Heart left ventricle (tissue), 13 donors: ENCODE measurements around the gene LRG1.

Experiments
- CTCF ChIP-seq, 12 donors: fragments of 200-600 bp; sonication (generic) in 4 of 12; IDR thresholded peaks; one replicate each; pipeline versions ENCODE4 v1.5.0 to v1.8.0; 2018 to 2022; ENCODE audit warnings: antibody characterized with exemption in 12 of 12, mild to moderate bottlenecking in 5 of 12
- POLR2A ChIP-seq, 2 donors: fragments of 450-650 bp; IDR thresholded peaks; one replicate each; pipeline ENCODE4 v1.6.1; 2017; ENCODE audit warnings: antibody characterized with exemption in 2 of 2, mild to moderate bottlenecking in 2 of 2, moderate library complexity in 2 of 2
- donor health status: ischemic (EF 13 %, LVEDD 7.1; RV severe dilation, severe dysfunction).
- donor health status: DM: no; HTN: yes; CAD: no.
- donor health status: DM: no; HTN: no; CAD: no.
- donor health status: ischemic (EF 25% LVEDD 6.9; RV normal size, moderate dysfunction).
- donor health status: ischemic (EF 25% LVEDD 5.7; RV mildly dilated, moderate dysfunction).
- donor health status: ischemic (EF 35%, LVEDD 5.7; RV mildly dilated, moderate dysfunction).
- donor health status: nonischemic (EF 11% LVEDD 7.7; RV severe dilation, severe dysfunction).
- donor health status: DM: yes; HTN: yes; CAD: no.
- donor health status: PGD.
- donor health status: ischemic (EF 29% LVEDD 5.4; RV normal size, mild dysfunction).
- donor health status: nonischemic (EF 23%, LVEDD 6.1; RV moderate dilation, normal function).

- TF ChIP-seq CTCF (IDR thresholded peaks at IDR 0.05) (no peak), POLR2A (IDR thresholded peaks at IDR 0.05) (no peak)
These were observed 8.2 kb downstream of the LRG1 start for GRCh38 chr19:4531562-4532165.
